ENCODE data around the gene GJA5.

DNA sequence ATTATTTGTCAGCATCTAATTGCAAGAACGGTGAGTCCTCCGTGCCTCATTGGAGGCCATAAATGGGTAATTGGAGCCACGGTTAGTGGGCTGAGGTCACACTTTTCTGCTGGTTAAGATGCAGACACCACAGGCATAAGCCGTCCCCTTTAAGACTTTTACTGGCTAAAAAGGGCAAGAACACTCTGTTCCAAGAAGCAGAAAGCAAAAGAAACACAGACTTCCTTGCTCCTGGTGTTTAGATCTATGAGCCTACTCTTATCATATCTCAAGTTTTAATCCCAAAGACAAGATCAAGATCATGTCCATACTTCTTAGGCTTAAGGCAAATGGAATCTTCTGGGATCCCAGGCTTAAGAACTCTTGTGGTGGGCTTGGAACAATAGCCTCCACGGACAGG is 17.3 kb upstream of the GJA5 start:
- TF ChIP-seq, protein P1, sequence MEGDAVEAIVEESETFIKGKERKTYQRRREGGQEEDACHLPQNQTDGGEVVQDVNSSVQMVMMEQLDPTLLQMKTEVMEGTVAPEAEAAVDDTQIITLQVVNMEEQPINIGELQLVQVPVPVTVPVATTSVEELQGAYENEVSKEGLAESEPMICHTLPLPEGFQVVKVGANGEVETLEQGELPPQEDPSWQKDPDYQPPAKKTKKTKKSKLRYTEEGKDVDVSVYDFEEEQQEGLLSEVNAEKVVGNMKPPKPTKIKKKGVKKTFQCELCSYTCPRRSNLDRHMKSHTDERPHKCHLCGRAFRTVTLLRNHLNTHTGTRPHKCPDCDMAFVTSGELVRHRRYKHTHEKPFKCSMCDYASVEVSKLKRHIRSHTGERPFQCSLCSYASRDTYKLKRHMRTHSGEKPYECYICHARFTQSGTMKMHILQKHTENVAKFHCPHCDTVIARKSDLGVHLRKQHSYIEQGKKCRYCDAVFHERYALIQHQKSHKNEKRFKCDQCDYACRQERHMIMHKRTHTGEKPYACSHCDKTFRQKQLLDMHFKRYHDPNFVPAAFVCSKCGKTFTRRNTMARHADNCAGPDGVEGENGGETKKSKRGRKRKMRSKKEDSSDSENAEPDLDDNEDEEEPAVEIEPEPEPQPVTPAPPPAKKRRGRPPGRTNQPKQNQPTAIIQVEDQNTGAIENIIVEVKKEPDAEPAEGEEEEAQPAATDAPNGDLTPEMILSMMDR (IDR thresholded peaks at IDR 0.05), result no peak
- TF ChIP-seq POLR2A (IDR thresholded peaks at IDR 0.05; ENCODE audit: low read depth) (no peak), POLR2AphosphoS5 (IDR thresholded peaks at IDR 0.05) (no peak)
